Erythroblast (primary cell): ENCODE results near the gene ANAPC15.

Experiments used
- GATA1 ChIP-seq: IDR thresholded peaks from 2 replicates; pipeline ENCODE4 v1.6.1; 2011; ENCODE audit warnings: low read depth, mild to moderate bottlenecking, control low read depth, low read length, moderate library complexity
- POLR2A ChIP-seq: IDR thresholded peaks from 2 replicates; pipeline ENCODE4 v1.6.1; 2011; ENCODE audit warnings: mild to moderate bottlenecking, low read length

DNA sequence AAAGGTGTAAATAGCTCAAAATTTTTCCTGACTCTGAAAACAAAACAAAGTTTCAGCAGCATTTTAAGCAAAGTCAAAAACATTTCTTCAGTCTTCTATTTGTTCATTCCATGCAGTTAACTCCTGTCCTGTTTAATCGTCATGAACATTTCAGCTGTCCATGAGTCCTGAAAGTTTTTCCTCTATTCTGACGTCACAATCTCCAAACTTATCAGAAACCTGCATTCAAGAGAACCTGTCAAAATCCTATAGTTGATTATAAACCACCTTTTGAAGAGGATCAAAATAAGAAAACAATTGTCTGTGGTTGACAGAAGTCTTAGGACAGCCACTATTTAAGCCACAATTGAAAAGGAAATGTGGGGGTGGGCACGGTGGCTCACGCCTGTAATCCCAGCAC is 38.4 kb upstream of the ANAPC15 start:
- TF ChIP-seq POLR2A = no peak
- no peak for TF ChIP-seq GATA1
